GM21381 (cell line): ENCODE measurements around the gene CLIC1.

Experiments
- ATAC-seq: cut with Tn5 transposase; IDR thresholded peaks from one replicate; pipeline ENCODE4 v1.9.1; 2021; ENCODE audit warnings: mild to moderate bottlenecking, moderate library complexity; ENCODE audit not compliant: unreplicated experiment

The CLIC1 gene

GRCh38 chr6:31768363-31769257 is 32.3 kb upstream of the CLIC1 start:
- no peak for ATAC-seq

GRCh38 chr6:31767096-31767645 is 30.8 kb upstream of the CLIC1 start:
- ATAC-seq = no peak

GRCh38 chr6:31765910-31766794 is 29.8 kb upstream of the CLIC1 start:
- no peak for ATAC-seq

- ATAC-seq = no peak
Observed at GRCh38 chr6:31765559-31765909, 29.2 kb upstream of the CLIC1 start.

- no peak for ATAC-seq
Observed at GRCh38 chr6:31764198-31764597, 27.9 kb upstream of the CLIC1 start.

GRCh38 chr6:31763619-31763940 is 27.2 kb upstream of the CLIC1 start:
- ATAC-seq = no peak

GRCh38 chr6:31762878-31763618 is 26.7 kb upstream of the CLIC1 start:
- no peak for ATAC-seq

GRCh38 chr6:31762356-31762755 is 26.0 kb upstream of the CLIC1 start, which contains the start of gene SAPCD1:
Gene SAPCD1 (plus strand): TSS chr6:31762656. CDS start chr6:31763055, 399 bp downstream.
- no peak for ATAC-seq

GRCh38 chr6:31761343-31761742 is 25.0 kb upstream of the CLIC1 start:
- no peak for ATAC-seq

GRCh38 chr6:31760790-31761189 is 24.5 kb upstream of the CLIC1 start:
- ATAC-seq = no peak

GRCh38 chr6:31758281-31758680 is 22.0 kb upstream of the CLIC1 start:
- ATAC-seq = no peak

- ATAC-seq = no peak
Observed at GRCh38 chr6:31752739-31753319, 16.5 kb upstream of the CLIC1 start.

- ATAC-seq = no peak
Observed at GRCh38 chr6:31750411-31751022, 14.2 kb upstream of the CLIC1 start.

- no peak for ATAC-seq
Observed at GRCh38 chr6:31749301-31750036, 13.1 kb upstream of the CLIC1 start.

- no peak for ATAC-seq
Observed at GRCh38 chr6:31744422-31744821, 8.1 kb upstream of the CLIC1 start.

- no peak for ATAC-seq
Observed at GRCh38 chr6:31742894-31743293, 6.6 kb upstream of the CLIC1 start.

GRCh38 chr6:31741815-31742214 is 5.5 kb upstream of the CLIC1 start:
- ATAC-seq = no peak

- no peak for ATAC-seq
Observed at GRCh38 chr6:31740397-31741223, 4.3 kb upstream of the CLIC1 start.
